ENCODE measurements around the gene RAPH1.
"Not testable (repeated sequence)": the region's sequence is repeated elsewhere in the genome, so short reads cannot be mapped to it uniquely, and the experiment has no call there.

The RAPH1 gene

GRCh38 chr2:203547356-203547755 lies 12.3 kb upstream of the RAPH1 start:
- no peak for DNase-seq

GRCh38 chr2:203544402-203544801 lies 9.3 kb upstream of the RAPH1 start:
- no peak for DNase-seq

- DNase-seq, result no peak
Measured at GRCh38 chr2:203543898-203544328, 8.8 kb upstream of the RAPH1 start.

DNA sequence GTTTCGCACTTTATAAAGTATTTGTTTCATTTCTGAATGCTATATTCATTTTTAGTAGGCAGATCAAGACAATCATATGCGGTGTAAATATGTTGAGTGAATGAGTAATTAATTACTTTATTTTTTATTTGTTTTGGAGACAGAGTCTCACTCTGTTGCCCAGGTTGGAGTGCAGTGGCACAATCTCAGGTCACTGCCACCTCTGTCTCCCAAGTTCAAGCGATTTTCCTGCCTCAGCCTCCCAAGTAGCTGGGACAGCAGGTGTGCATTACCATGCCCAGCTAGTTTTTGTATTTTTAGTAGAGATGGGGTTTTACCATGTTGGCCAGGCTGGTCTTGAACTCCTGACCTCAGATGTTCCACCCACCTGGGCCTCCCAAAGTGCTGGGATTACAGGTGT lies 5.5 kb upstream of the RAPH1 start:
- DNase-seq, result not testable (repeated sequence)

- not testable (repeated sequence) for DNase-seq
Measured at GRCh38 chr2:203538237-203538636, 3.1 kb upstream of the RAPH1 start.

- DNase-seq, result not testable (repeated sequence)
Measured at GRCh38 chr2:203536586-203536951, 1.5 kb upstream of the RAPH1 start.

- DNase-seq, result no peak
Measured at GRCh38 chr2:203535784-203536585, 884 bp upstream of the RAPH1 start.

DNA sequence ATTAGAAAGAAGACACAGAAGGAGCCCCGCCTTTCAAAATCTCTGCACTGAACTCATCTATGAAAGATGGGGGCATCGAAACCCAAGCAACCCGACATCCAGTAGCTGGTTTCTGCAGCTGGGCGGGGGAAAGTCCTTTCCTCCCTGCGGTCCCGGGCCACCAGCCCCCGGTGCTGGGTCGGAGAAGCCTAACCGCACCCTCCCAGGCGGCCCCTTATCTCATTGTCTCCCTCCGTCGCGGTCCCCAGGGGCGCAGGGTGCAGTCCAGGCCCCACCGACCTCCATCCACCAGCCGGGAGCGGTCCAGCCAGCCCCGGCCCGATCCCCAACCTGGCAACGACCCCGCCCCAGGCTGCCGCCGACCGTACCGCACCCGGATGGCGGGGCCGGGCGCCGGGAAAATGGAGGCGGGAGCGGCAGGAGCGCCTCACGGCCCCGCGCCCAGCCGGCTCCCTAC lies 452 bp downstream of the RAPH1 start:
- DNase-seq, result no peak

DNA sequence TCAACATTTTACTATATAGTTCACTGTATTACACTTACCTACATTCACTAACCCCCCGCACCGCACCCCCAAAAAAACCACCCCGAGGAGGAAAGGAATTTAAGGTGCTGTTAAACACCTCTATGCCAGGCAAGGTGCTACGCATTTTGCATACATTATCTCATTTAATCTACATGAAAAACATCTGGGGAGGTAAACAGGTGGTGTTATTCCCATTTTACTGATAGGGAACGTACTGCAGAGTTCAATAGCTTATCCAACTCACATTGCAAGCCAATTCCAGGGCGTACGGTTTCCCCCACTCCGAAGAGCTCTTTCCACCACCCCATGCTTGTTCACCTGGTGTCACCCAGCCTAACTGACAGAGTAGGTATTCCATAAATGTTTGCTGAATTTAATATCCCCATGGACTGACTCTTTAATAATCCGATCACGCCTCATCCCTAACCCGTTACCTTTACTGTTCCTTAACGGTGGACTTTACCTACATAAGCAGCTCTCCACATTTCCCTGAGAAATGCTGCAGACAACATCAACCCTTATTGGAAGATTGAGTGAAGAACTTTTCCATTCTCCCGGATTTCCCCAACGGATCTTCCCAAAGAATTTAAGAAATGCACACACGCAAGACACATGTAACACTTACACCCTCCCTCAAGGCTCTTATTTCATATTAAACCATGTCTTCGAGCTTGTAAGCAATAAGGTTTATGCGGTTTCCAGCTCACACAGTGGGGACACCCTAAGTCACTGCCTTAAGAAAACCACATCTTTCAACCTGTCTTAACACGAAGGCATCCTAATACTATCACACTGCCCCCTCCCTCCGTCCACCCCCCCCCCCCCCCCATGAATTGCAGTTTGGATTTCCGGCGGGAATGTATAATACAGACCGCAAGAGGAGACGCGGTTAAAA lies 1.2 kb downstream of the RAPH1 start:
- DNase-seq, result peak; percentile 10

DNA sequence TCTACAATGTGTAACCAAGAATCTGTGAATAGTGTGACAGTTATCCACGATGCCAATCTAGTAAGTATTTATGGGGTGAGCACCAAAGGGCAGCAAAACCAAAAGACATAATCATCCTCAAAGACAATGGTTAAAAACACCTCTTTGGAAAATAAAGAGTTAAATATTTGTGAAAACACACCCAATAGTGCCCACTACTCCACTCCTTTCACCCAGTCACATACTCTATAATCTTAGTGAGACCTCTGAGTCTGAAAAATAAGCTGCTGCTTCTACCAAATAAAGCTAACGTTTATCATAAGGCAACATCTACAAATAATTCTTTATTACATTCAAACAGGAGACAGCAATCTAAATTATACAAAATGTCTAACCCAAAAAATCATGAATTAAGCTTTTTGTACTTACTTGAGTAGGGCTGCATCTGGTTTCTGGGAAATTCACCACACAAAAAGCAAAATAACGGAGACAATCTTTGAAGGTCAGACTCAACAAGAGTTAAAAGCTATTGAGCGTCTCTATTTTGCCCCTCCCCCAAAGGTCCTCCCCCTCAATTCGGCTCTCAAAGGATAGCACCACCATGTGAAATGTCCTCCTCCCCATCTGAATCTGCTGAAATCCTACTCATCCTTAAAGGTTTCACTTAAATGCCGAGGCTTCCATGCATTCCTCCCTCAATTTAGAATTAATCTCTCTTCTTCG lies 2.0 kb downstream of the RAPH1 start:
- peak; percentile 26 for DNase-seq

DNA sequence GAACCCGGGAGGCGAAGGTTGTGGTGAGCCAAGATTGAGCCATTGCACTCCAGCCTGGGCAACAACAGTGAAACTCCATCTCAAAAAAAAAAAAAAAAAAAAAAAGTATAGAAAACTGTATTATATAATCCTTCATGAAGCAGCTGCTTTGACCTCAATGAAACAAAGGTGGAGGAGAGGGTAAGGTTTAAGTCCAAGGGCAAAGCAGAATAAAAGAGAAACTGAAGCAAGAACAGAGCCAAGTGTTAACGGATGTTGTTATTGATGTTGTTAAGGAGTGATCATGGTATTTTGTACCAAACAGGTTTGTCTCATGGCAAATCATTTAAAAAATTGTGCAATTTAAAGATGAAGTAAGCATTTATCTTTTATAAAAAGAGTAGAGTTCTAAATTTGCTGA lies 7.4 kb downstream of the RAPH1 start:
- DNase-seq, result no peak

DNA sequence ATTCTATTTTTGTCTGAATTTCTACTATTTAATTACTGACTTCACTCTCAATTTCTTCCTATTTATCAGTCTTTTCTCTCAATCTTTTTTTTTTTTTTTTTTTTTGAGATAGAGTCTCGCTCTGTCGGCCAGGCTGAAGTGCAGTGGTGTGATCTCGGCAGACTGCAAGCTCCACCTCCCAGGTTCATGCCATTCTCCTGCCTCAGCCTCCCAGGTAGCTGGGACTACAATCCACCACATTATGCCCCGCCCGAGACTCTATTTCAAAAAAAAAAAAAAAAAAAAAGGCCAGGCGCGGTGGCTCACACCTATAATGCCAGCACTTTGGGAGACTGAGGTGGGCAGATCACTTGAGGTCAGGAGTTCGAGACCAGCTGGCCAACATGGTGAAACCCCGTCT lies 21.8 kb downstream of the RAPH1 start:
- DNase-seq, result not testable (repeated sequence)

- no peak for DNase-seq
Measured at GRCh38 chr2:203510941-203511305, 24.2 kb downstream of the RAPH1 start.

DNA sequence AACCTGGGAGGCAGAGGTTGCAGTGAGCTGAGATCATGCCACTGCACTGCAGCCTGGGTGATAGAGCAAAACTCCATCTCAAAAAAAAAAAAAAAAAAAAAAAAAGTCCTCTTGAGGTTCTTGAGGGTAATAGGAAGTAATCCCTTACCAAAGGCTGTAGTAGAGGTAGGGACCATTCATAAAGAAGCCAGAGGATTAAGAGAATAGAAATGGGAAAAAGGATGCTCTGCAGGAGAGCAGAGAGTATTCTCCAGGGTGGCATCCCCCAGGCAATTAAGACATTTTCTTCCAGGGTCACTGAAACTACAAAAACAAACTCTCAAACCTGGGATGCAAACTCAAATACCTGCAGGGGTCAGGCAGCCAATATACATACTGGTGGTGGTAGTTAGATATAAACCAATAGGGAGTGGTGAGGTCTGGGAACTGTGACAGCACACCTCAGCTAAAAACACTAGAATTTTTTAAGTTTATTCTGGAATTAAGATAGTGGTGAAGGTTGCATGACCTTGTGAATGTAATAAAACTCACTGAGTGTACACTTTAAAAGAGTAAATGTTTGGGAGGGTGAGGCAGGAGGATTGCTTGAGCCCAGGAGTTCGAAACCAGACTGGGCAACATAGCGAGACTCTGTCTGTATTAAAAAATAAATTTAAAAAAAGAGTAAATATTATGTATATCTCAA lies 24.7 kb downstream of the RAPH1 start:
- DNase-seq, result no peak

GRCh38 chr2:203503460-203503859 lies 31.6 kb downstream of the RAPH1 start:
- not testable (repeated sequence) for DNase-seq

- no peak for DNase-seq
Measured at GRCh38 chr2:203501873-203502272, 33.2 kb downstream of the RAPH1 start.

GRCh38 chr2:203500951-203501350 lies 34.1 kb downstream of the RAPH1 start:
- DNase-seq, result no peak

DNA sequence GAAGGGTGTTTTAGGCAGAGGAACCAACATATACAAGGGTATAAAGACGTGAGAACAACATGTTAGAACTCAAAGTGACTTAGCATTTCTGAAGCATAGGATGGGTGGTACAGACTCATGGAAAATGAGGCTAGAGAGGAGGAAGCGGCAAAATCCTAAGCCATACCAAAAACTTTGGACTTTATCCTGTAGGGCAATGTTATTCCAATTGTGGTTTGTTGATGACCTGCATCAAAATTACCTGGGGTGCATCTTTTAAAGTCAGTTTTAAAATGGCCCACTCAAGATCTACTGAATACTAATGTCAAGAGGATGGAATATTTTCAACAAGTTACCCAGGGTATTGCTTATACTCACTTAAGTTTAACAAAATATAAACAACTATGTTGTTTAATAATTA lies 34.8 kb downstream of the RAPH1 start:
- no peak for DNase-seq

DNA sequence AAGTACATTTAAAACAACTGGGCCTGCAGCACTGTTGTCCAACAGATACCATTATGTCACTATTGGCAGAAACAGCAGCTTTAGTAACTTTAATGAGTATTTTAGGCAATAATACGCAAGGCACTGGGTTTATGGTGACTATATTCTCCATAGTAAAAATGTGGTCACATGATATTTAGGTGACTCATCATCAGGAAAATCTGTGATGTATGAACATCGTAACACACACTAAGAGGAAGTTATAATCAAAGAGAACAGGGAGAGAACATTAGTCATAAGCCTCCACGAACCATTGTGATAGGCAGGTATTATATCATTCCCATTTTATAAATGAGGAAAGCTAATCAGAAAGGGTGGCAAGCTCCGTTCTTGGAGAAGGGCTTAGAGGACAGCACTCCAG lies 36.9 kb downstream of the RAPH1 start:
- DNase-seq, result peak; percentile 51

DNA sequence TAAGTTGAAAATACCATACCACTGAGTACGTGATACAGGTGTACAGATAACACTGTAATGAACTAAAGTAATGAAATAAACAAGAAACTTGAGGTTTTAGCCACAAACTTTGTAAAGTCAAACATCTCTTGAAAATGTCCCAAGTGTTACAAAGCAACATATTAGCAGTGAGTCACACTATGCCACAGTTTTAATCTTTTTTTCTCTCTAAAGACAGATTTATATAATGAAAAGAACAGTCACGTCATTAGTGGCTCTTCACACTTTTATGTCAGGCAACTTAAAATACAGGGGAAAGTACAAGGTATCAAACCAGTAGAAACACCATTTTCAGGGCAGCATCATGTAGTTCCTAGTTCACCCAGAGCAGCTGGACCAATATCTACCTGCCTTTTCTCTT lies 42.1 kb downstream of the RAPH1 start:
- DNase-seq, result no peak

DNA sequence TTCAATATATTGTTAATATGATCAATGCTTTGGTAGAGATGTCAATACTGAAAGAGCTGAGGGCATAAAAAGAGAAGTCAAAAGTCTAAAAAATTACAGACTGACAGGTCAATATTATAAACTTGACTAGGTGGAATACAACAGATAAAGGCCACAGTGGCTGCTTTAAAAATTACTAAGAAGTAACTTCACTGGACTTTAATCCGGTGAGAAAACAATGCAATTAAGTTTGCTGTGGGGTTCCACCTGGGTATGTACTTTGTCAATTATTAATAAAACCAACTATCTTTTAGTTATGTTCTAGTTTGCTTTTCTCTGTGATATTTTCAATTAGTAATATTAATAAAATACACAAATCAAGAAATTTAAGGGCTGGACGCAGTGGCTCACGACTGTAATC lies 44.7 kb downstream of the RAPH1 start:
- DNase-seq, result no peak

- no peak for DNase-seq
Measured at GRCh38 chr2:203489531-203489930, 45.6 kb downstream of the RAPH1 start.

Data from NCI-H226 (cell line).